ENCODE data around the gene RAB22A. TPM values are rescaled to one million over a fixed set of nuclear protein-coding genes. Genes with fewer than 3 reads are reported as not detected.
"Not testable (repeated sequence)": the region's sequence is repeated elsewhere in the genome, so short reads cannot be mapped to it uniquely, and the experiment has no call there.

RAB22A gene
- total RNA-seq, 6 donors from 2014 or later, result 9.9 to 27.8 (median 21.1) TPM

DNA sequence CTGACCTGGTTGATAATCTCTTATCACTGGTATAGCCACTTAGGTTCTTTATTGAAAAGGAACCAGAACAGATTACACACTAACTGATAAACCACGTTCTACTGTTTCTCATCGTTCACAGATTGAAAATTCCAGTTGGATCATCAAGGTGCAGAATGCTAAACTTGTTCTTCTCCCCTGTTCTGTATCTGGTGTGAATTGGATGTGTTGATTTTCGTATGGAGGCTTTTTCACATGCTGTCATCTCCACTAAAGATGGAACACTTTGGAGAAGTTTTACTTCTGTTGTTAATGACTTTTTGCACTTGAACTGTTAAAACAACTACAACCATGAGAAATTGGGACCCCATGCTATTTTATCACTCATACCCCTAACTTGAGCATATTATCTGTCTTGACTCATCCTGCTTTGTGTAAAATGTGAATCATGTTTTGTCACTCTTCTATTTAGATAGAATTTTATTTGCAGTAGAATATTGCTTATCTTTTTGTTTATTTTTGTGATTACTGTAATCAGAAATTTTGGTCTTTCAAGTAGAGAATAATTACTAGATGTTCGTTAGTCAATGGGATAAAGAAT lies 97.0 kb downstream of the RAB22A start:
- H3K4me1 ChIP-seq, result peaks cover 13 to 51% (median 25%) of the 10 kb centered on the region in 4 donors

GRCh38 chr20:58407201-58407873 lies 97.8 kb downstream of the RAB22A start:
- TF ChIP-seq POLR2A (IDR thresholded peaks at IDR 0.05) (no peak), EP300 (IDR thresholded peaks at IDR 0.05) (no peak)
- no peak overlapping the region for H3K4me3 ChIP-seq
- no peaks in the 10 kb centered on the region for H3K9me3 ChIP-seq
- peaks cover 13 to 46% (median 24%) of the 10 kb centered on the region in 4 donors for H3K4me1 ChIP-seq
- no peaks in the 10 kb centered on the region for H3K27me3 ChIP-seq
- WGBS, 2 donors, result 38 to 47% methylated on average over 4 of the region's 4 CpGs
- DNase-seq (no peak), ATAC-seq (ENCODE audit: low FRiP score in 2 of 2) (peak in 1 of 2 donors; percentile 53)
- H3K36me3 ChIP-seq, result no peaks in the 10 kb centered on the region
- H3K27ac ChIP-seq, result peak overlapping the region in 2 of 4 donors; percentile 58 to 72

More for the DNA sequence above, 97.0 kb downstream of the RAB22A start:
- H3K36me3 ChIP-seq, result no peaks in the 10 kb centered on the region
- WGBS, 2 donors, result 62 to 72% methylated on average over 4 of the region's 4 CpGs
- no peaks in the 10 kb centered on the region for H3K27me3 ChIP-seq
- no peak for ATAC-seq (ENCODE audit: low FRiP score in 2 of 2)
- TF ChIP-seq POLR2AphosphoS5 (IDR thresholded peaks at IDR 0.05) (no peak), EP300 (IDR thresholded peaks at IDR 0.05) (no peak)
- H3K27ac ChIP-seq, result peak overlapping the region in 1 of 4 donors; percentile 24
- no peak overlapping the region for H3K4me3 ChIP-seq
- no peak for DNase-seq
- H3K9me3 ChIP-seq, result no peaks in the 10 kb centered on the region

DNA sequence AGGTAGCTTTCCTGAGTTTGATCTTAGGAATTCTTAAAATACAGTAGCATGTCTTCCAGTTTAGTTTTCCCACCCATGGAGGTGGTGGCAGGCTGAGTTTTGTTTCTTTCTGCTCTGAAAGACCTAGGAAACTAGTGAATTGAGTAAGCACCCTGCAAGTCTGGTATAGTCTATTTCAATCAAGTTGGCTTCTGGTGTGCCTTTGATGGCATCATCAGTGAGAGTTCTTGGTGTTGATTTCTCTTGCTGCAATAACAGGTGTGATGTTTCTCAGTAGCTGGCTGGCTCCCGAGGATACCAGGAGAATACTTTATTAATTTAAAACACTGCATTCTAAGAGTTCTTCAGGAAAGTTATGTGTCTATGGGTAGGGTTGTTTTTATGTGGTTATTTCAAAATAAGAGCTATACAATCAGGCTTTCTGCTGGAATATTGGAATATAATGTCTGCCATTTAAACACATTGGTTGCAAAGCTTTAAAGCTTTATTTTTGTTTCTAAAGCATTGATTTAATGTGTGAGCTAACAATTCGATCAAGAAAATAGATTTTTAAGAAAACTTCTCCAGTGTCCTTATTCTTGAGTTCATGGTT lies 98.5 kb downstream of the RAB22A start:
- 50 to 53% methylated on average over 2 of the region's 2 CpGs for WGBS, 2 donors
- Histone ChIP-seq H3K36me3 (no peaks in the 10 kb centered on the region), H3K4me3 (no peak overlapping the region), H3K4me1 (peaks cover 13 to 46% (median 24%) of the 10 kb centered on the region in 4 donors), H3K27me3 (no peaks in the 10 kb centered on the region), H3K9me3 (no peaks in the 10 kb centered on the region), H3K27ac (peak overlapping the region in 3 of 4 donors; percentile 0 to 72 (median 58))
- TF ChIP-seq POLR2AphosphoS5 (IDR thresholded peaks at IDR 0.05) (no peak), CTCF (IDR thresholded peaks at IDR 0.05) (no peak), EP300 (IDR thresholded peaks at IDR 0.05) (no peak), POLR2A (IDR thresholded peaks at IDR 0.05) (no peak)
- DNase-seq (no peak), ATAC-seq (ENCODE audit: low FRiP score in 2 of 2) (no peak)

- H3K4me3 ChIP-seq, result no peak overlapping the region
- DNase-seq (no peak), ATAC-seq (ENCODE audit: low FRiP score in 2 of 2) (no peak)
- H3K27me3 ChIP-seq, result no peaks in the 10 kb centered on the region
- 34 to 38% methylated on average over 3 of the region's 3 CpGs for WGBS, 2 donors
- no peaks in the 10 kb centered on the region for H3K9me3 ChIP-seq
- no peaks in the 10 kb centered on the region for H3K36me3 ChIP-seq
- TF ChIP-seq EP300 (IDR thresholded peaks at IDR 0.05) (no peak), POLR2AphosphoS5 (IDR thresholded peaks at IDR 0.05) (no peak), POLR2A (IDR thresholded peaks at IDR 0.05) (no peak), CTCF (IDR thresholded peaks at IDR 0.05) (no peak)
- peaks cover 13 to 45% (median 24%) of the 10 kb centered on the region in 4 donors for H3K4me1 ChIP-seq
- peak overlapping the region; percentile 0 to 72 (median 37) for H3K27ac ChIP-seq
Measured at GRCh38 chr20:58408603-58409246, 99.2 kb downstream of the RAB22A start.

DNA sequence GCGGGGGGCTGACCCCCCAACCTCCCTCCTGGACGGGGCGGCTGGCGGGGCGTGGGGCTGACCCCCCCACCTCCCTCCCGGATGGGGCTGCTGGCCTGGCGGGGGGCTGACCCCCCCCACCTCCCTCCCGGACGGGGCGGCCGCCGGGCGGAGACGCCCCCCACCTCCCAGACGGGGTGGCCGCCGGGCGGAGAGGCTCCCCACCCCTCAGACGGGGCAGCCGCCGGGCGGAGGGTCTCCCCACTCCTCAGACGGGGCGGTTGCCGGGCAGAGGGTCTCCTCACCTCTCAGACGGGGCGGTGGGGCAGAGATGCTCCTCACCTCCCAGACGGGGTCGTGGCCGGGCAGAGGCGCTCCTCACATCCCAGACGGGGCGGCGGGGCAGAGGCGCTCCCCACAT lies 104.7 kb downstream of the RAB22A start:
- WGBS, 2 donors, result no CpG with 5 or more reads among the region's 35 CpGs
- not testable (repeated sequence) for ATAC-seq (ENCODE audit: low FRiP score in 2 of 2); H3K36me3 ChIP-seq; H3K27ac ChIP-seq; H3K9me3 ChIP-seq; H3K27me3 ChIP-seq; H3K4me3 ChIP-seq
- peaks cover 19 to 38% (median 28%) of the 10 kb centered on the region in 4 donors for H3K4me1 ChIP-seq
- DNase-seq, result peak in 1 of 2 donors; percentile 66

DNA sequence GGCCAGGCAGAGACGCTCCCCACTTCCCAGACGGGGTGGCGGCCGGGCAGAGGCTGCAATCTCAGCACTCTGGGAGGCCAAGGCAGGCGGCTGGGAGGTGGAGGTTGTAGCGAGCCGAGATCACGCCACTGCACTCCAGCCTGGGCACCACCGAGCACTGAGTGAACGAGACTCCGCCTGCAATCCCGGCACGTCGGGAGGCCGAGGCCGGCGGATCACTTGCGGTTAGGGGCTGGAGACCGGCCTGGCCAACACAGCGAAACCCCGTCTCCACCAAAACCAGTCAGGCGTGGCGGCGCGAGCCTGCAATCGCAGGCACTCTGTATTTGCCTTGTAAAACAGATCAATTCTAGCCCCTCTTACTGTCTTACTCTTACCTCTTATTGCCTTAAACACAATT lies 105.3 kb downstream of the RAB22A start:
- 97 to 99% methylated on average over 10 to 24 of the region's 26 CpGs for WGBS, 2 donors
- not testable (repeated sequence) for ATAC-seq (ENCODE audit: low FRiP score in 2 of 2); H3K27me3 ChIP-seq; H3K9me3 ChIP-seq; H3K27ac ChIP-seq; H3K4me3 ChIP-seq
- peak in 1 of 2 donors; percentile 83 for DNase-seq
- Histone ChIP-seq H3K36me3 (peaks cover 0 to 14% (median 1%) of the 10 kb centered on the region in 4 donors), H3K4me1 (peaks cover 15 to 34% (median 23%) of the 10 kb centered on the region in 4 donors)
